Erythroblast (primary cell): ENCODE data around the gene KCNIP3.
"Not testable (repeated sequence)": the region's sequence is repeated elsewhere in the genome, so short reads cannot be mapped to it uniquely, and the experiment has no call there.

Experiments
- DNase-seq, 2 experiments: peaks; one replicate each; lab custom pipeline; 2025; lab: John Stamatoyannopoulos, UW
- GATA1 ChIP-seq: IDR thresholded peaks from 2 replicates; pipeline ENCODE4 v1.6.1; 2011; ENCODE audit warnings: low read depth, mild to moderate bottlenecking, control low read depth, low read length, moderate library complexity
- POLR2A ChIP-seq: IDR thresholded peaks from 2 replicates; pipeline ENCODE4 v1.6.1; 2011; ENCODE audit warnings: mild to moderate bottlenecking, low read length

KCNIP3 gene

DNA sequence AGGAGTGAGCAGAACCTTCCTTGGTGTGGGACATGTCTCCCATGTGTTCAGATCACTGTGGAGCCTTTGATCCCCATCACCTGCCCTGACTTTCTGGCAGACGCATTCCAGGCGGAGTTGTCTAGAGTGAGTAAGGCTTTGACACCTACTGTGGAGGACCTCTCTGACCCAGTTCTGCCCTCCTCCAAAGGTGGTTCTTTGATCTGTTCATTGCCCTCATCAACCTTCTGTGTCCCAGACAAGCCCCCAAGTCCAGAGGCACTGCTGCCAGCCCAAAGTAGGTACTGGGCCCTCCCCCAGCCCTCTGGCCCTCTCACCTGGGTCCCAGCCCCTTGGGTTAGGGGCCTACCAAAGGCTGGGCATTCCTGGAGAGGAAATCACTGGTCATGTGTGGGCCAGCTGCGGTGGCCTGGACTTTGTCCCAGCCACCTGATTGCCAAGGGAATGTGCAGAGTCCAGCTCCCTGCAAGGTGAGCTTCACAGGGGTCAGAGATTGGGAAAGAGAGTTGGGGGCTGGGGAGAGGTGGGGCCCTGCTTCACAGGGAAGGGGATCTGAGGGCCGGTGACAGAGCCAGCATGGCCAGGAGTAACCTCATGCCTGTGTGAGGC, 93.2 kb downstream of the KCNIP3 start:
- DNase-seq = no peak
- TF ChIP-seq POLR2A (no peak), GATA1 (no peak)

DNA sequence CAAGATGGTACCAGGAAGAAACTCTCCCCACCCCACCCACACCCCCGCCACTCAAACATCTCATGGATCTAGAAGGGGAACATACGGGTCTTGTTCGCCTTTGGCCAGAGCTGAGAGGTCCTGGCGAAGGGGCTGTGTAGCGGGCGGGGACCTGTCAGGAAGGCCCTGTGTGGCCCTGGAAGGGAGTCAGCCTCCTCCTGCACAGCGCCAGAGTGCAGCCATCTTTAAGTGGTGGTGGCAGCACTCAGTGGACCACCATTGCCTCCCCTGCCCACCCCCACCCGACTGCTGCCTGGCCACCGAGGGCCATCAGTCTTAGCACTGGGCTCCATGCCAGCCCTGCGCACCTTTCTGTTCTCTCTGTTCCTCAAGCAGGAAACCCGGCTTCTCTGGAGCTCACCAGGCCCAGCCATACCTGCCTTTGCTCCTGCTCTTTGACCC, 93.8 kb downstream of the KCNIP3 start:
- DNase-seq = no peak
- TF ChIP-seq POLR2A = no peak
- no peak for TF ChIP-seq GATA1

DNA sequence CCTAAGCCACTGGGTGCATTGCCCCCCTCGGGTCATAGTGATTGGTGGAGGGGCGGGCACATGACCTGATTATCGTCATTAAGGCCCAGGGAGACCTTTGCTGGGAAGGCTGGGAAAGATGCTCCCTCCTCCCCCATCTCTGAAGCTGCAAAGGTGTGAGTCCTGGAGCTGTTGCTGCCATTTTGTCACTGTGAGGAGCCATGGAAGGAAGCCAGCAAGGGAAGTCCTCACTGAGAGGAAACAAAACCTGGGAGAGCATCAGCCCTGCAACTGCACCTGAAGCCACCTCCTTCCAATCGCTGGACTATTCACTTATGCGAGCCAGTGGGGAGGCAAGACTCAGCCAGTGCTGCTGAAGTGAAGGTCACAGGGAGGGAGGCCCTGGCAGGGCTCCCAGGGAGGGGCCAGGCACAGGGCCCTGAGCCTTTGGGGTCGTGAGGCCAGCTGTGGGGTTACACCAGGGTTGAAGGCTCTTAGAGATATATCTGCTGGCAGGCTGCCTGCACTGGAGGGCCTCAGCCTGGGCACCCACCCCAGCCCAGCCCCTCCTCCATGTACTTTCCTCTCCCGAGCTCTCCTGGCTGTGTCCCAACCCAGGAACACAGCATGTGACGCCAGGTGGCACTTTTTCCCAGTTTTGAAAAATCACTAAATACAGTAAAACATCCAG, 94.6 kb downstream of the KCNIP3 start:
- no peak for TF ChIP-seq POLR2A
- no peak for TF ChIP-seq GATA1
- peak; percentile 33 to 39 for DNase-seq

DNA sequence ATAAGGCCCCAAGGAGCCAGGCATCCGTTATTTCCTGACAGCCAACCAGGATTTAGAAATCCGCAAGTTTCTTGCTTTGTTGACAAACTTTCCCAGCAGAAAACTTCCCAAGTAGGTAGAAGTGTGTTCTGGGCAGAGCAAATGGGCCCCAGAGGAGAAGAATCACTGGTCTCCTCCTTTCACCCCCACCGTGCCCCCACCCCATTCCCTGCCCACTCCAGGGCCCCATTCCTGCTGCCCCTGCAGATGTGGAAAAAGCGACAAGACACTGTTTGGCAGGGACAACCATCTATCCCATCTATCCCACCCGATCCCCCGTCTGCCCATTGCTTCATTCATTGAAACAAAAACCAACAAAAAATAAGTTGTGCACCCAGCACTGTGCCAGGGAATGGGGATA, 95.2 kb downstream of the KCNIP3 start:
- TF ChIP-seq POLR2A (no peak), GATA1 (no peak)
- DNase-seq = no peak

DNA sequence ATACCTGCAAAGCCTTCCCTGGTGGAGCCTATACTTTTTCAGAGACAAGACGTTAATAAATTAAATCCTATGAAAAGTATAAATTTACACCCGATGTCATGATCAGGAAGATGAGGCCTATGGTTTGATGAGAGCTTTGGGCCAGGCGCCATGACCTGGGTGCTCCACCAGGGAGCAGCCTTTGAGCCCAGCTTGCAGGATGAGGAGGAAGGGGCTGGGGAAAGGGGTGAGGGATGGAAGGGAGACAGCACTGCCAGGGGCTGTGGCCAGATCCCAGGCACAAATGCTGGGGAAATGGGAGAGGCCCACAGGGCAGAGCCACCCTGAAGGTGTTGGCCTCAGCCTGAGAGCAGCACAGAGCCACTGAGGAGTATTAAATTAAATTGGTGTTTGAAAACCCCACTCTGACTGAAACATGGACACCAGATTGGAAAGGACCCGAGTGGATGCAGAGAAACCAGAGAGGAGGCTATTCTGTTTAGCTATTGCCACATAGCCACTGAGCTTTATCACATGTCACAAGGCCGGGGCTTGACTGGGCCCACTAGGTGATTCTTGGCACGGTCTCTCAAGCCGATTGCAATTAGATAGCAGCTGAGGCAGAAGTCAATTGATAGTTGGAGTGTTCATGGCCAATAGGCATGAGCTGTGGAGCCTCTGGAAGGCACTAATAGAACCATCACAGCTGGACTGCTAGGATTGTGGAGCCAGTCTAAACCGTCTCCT, 95.7 kb downstream of the KCNIP3 start:
- DNase-seq = peak; percentile 18 to 40
- TF ChIP-seq POLR2A (no peak), GATA1 (no peak)

DNA sequence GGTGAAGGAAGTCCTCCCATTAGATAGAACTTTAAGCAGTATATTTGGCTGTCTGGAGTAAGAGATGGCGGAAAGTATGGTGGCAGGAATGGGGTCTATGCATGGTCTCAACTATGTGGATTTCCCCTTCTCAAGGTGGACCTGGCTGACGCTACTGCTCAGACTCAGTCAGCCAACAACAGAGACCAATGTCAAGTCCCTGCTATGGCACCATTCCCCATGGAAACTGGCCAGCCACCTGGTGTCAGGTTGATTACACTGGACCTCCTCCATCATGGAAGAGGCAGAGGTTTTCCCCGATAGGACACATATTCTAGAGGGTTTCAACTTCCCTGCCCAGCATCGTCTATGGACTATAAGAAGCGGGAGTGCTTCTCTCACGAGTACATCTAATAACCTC, 96.8 kb downstream of the KCNIP3 start:
- TF ChIP-seq POLR2A = no peak
- TF ChIP-seq GATA1 = no peak
- DNase-seq = no peak

DNA sequence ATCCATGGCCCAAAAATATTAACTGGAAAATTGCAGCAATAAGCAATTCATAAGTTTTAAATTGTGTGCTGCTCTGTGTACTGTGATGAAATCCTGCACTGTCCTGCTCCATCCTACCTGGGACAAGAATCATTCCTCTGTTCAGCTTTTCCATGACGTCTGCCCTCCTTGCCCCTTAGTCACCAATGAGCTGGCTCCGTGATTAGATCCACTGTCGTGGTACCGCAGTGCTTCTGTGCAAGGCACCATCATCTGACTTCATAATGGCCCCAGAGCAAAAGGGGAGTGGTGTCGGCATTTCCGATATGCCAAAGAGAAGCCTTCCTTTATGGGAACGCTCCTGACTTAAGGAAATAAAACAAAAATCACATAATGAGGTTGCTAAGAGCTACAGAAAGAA, 101.9 kb downstream of the KCNIP3 start:
- TF ChIP-seq POLR2A (no peak), GATA1 (no peak)
- no peak for DNase-seq

DNA sequence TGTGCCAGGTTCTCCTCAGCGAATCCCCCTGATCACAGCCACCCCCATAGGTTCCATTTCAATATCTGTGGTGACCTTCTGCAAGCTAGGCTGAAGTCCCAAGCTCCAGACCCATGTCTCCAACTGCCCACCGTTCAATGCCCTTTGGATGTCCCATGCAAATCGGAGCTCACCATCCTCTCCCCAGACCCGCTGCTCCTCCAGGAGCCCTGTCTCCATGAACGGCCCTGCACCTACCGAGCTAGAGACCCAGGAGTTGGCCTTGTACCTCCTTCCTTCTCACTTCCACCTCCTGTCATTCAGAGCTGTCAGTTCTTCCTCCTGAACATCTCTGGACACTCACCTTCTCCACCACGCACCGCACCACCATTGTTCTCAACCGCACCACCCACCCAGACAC, 104.3 kb downstream of the KCNIP3 start:
- TF ChIP-seq POLR2A = no peak
- TF ChIP-seq GATA1 = no peak
- DNase-seq = no peak

DNA sequence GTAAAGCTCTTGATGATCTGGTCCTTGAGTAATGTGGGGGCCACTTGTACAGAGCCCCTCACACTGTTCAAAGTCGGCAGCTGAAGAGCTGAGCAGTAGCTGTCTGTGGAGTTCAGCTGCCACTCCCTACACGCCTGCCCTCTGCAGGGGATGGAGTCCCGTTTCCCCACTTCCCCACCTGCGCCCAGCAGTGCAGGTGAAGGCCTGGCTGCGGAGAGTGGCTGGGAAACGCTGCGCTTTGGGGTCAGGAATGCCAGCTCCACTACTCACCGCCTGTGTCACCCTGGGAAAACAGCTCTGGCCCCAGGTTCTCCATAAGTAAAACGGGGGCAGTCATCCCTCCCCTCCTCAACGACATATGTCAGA, 104.8 kb downstream of the KCNIP3 start:
- peak; percentile 36 to 46 for DNase-seq

DNA sequence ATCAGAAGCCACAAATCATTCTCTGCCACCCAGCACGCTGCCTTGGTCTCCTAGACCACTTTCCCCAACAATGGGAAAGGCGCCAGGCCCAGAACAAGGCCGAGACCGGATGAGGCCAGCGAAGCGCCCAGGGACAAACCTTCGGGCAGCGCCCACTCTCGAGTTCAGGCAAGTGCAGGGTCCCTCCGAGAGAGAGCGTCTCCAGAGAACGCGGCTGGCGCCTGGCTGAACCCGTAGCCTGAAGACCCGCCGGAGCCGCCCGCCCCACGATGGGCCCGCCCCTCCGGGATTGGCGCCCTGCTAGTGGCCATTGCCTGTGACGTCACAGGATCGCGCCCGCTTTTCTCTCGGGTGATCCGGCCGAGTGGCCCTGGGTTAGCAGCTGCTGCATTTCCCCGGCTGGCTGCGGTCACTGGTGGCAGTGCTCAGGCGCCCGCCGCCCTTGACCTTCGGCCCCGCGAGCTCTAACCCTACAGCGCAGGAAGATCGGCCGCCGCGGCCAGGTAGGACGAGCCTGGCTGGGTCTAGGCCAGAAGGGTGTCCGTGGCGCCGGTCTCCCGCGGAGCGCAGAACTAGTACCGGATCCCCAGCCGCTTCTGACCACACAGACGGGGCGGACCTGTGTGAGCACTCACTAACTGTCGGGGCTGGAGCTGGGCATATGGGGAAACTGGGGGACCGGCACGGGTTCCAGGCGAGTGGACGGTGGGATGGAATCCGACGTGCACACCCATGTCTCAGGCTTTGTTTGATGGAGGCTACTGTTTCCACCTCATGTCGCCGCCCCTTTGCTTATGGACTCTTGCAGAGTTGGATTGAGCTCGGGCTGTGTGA, 105.4 kb downstream of the KCNIP3 start, which contains the start of gene FAHD2A:
TSS of gene FAHD2A (plus strand) at position 339 of the 834 bp plus-strand sequence. CDS start 2,851 bp downstream, outside the sequence.
- DNase-seq = peak; percentile 92 to 95
- TF ChIP-seq POLR2A = peak; percentile 80
- no peak for TF ChIP-seq GATA1

DNA sequence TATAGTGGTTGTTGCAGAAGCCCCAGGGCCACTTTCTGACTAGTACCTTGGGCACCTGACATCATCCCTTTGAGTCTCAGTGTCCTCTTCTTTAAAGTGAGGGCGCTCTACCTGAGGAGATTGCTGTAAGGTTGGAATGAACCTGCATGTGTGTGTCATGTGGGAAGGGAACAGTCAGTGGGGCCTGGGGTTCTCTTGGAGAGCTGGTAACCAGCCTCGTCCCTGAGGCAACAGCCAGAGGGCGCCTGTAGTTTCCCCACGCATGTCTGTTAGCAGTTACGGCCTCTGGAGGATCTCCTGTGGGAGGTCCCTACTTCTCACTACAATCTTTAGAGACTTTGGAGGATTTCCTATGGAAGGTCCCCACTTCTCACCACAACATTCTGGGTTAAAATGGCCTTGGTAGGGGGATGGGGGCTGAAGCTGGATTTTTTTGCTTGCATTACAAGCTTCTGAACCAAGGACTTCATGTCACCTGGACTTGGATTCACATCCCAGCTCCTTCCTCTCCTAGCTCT, 106.1 kb downstream of the KCNIP3 start:
- DNase-seq = peak; percentile 61 to 67

DNA sequence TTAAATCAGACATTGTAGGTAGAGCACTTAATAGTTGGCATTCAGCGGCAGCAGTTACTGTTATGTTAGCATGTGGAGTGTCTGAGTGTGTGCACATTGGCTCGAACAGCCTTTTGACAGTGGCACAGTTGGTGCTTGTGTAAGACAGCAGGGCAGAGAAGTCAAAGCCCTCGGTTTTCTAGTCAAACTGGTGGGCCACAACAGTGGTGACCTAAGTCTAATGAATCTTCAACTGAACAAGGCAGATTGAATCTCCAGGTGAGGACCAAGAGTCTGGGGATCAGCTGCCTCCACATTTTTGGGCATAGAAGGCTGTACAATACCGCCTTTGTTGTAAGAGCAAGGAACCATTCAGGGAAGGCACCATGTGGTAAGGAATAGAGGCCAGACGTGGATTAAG, 106.7 kb downstream of the KCNIP3 start:
- not testable (repeated sequence) for DNase-seq

DNA sequence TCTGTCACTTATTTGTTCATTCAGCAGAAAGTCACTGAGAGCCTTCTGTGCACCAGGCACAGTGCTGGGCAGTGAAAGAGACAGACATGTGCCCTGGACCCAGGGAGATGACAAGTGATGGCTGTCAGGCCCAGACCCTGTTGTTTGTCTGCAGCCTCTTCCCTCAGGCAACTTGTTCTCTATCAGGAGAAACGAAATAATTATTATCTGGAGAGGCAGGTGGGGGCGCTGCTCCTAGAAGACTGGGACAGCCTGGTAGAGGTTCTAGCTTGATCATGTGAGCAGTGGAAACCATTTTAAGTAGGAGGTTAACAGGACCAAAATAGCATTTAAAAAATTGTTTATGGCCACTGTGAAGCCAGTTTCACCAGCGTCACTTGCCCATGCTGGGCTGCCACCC, 107.5 kb downstream of the KCNIP3 start:
- peak; percentile 6 to 29 for DNase-seq

DNA sequence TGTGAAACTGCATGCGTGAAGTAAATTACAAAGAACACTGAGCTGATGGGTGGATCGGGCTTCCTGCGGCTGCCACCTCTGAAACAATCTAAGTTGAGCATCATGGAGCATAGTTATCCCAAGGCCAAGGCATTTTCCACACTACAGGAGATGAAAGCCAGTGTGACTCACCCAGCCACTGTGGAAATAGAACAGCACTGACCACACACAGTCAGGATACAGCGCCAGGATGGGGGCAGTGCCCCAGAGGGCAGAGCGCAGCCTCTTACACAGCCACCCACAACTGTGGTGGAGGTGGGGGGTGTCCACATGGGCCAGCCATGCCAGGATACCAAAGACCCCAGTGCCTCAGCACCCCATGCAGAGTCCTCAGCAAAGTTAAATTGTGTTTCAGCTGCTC, 114.1 kb downstream of the KCNIP3 start:
- DNase-seq = not testable (repeated sequence)

DNA sequence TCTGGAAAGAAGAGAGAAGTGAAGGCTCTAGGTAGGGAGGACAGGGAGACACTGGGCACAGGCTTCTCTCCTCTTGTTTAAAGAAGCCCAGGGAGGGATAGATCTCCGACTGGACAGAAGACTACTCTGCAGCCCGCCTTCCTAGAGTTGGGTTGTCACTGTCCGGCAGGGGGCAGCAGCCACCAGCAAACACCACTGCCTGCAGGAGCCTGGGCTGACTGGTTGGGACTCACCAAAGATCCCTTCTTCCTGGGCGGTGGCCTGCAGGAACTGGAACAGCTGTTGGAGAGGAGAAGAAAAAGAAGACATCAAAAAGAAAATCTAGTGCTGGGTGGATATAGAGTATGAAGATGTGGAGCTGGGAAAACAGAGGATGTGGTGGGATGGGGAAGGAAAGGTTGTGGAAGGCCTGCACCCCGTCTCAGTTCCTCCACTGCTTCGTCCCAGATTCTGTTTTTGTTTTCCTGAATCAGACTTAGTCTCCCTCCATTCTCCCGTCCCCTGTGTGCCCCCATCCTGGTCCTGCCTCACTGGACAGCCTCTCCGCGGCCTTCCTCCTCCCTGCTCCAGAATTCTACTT, 117.0 kb downstream of the KCNIP3 start:
- DNase-seq = peak; percentile 61 to 79

DNA sequence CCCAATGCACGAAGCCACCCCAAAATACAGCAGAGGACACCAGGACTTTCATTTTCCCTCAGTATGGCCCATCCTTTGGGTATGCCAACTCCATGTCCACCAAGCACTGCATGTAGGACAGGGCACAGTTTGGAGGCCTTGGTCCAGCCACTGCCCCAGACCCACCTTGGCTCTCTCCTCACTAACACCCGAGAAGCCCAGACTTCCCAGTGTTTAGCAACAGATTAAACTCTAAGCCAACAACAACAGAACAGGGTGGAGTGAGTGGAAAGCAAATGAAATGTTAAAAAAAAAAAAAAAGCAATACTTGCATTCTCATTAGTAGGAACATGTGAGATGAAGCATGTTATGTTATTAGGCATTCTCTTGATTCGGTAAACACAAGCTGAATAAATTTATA, 118.0 kb downstream of the KCNIP3 start:
- not testable (repeated sequence) for DNase-seq

DNA sequence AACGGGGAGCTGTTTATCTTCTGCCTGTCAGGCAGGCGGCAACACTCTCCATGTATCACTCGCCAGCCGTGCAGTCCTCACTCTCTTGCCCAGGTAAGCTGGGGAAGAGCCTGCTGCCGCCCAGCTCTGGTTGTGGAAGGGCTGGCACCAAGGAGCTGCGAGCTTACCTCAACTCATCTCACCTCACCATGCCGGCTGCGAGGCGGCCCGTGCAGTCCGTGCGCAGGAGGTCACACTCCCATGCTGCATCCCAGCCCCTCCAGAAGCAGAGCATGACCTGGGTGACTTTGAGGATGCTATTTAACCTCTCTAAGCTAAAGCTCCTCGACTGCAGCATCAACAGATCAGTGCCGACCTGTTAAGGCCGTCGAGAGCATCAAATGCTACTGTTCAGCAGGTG, 118.4 kb downstream of the KCNIP3 start:
- not testable (repeated sequence) for DNase-seq

DNA sequence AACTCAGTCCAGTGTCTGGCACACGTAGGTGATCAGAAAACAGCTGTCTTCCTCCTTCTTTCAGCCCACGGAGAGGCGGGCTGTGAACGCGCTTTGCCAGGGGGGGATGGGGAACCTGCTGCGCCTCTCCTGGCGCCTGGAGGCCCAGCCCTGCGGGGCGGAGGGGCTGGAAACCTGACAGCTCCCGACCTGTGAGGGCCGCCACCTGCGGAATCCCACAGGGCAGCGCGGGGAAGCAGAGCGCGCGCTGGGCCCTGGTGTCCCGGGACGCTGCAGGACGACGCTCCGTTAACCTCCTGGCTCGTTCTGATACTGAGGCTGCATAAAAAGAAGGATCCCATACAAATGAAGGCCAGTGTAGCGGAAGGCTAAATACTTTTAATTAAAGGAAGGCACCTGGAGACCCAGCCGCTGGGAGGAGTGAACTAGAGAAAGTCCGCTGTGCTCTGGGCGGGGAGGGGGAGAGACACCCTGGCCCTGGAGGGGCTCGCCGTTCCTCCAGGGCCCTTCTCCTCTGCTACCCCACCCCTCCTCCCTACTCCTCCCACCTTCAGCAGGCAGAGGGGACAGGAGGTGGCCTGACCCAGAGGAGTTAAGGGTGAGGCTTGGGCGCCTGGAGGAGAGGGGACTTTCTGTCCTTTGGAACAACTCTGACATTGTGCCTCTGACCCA, 130.2 kb downstream of the KCNIP3 start:
- not testable (repeated sequence) for DNase-seq
